Upper lobe of left lung (tissue), 6 donors: ENCODE results near the gene RBM28. TPM values are rescaled to one million over a fixed set of nuclear protein-coding genes. Genes with fewer than 3 reads are reported as not detected.

Experiments
- ATAC-seq, 2 donors: fragments of 200-7000 bp; cut with Tn5 transposase; one replicate each; pipeline ENCODE4 v1.9.1; 2022; ENCODE audit warnings: mild to moderate bottlenecking in 2 of 2, moderate library complexity in 2 of 2; ENCODE audit not compliant: low FRiP score in 2 of 2
- DNase-seq, 2 donors: peaks; one replicate each; pipeline ENCODE4 v3.0.0-alpha.2; 2019 to 2020
- H3K27ac ChIP-seq, 4 donors: fragments of 200-600 bp; sonication (generic); one replicate each; pipeline ENCODE4 v1.5.1; 2016 to 2019
- H3K27me3 ChIP-seq, 4 donors: fragments of 200-600 bp; sonication (generic); one replicate each; pipeline ENCODE4 v1.5.1; 2017 to 2019
- H3K36me3 ChIP-seq, 4 donors: fragments of 200-600 bp; sonication (generic); one replicate each; pipeline ENCODE4 v1.5.1; 2016 to 2019
- H3K4me1 ChIP-seq, 4 donors: fragments of 200-600 bp; sonication (generic); one replicate each; pipeline ENCODE4 v1.5.1; 2018 to 2019
- H3K4me3 ChIP-seq, 4 donors: fragments of 200-600 bp; sonication (generic); one replicate each; pipeline ENCODE4 v1.5.1; 2017 to 2019; ENCODE audit warnings: mild to moderate bottlenecking in 2 of 4, moderate library complexity in 1 of 4
- H3K9me3 ChIP-seq, 4 donors: fragments of 200-600 bp; sonication (generic); one replicate each; pipeline ENCODE4 v1.5.1; 2018 to 2019
- CTCF ChIP-seq, 6 experiments: fragments of 450-650 bp in 4 of 6; fragments of 200-600 bp in 2 of 6; sonication (generic) in 2 of 6; IDR thresholded peaks; one replicate each; pipeline ENCODE4 v1.5.1; 2016 to 2019; ENCODE audit warnings: antibody characterized with exemption in 6 of 6
- EP300 ChIP-seq, 4 donors: sonication (generic); formaldehyde crosslinking; IDR thresholded peaks; one replicate each; pipeline ENCODE4 v1.5.1; 2017; ENCODE audit warnings: antibody characterized with exemption in 4 of 4, control low read depth in 2 of 4
- POLR2A ChIP-seq, 4 donors: fragments of 450-650 bp; IDR thresholded peaks; one replicate each; pipeline ENCODE4 v1.5.1; 2016 to 2017; ENCODE audit warnings: antibody characterized with exemption in 4 of 4, mild to moderate bottlenecking in 2 of 4
- POLR2AphosphoS5 ChIP-seq, 2 donors: sonication (generic); formaldehyde crosslinking; IDR thresholded peaks; one replicate each; pipeline ENCODE4 v1.5.1; 2017; ENCODE audit warnings: antibody characterized with exemption in 2 of 2
- WGBS, 2 donors: methylation state at CpG; one replicate each; pipeline ENCODE4 v1.1.5; 2017 to 2018; 5-methylcytosine and 5-hydroxymethylcytosine counted together
- total RNA-seq, 6 donors: library from RNA; depleted of rRNA in 4 of 6; stranded (reverse); fragments of >200 nt in 4 of 6; gene quantifications; one replicate each; pipeline versions ENCODE4 v1.1.0 to v1.2.1, GENCODE V29; 2016 to 2021
- donor health status: DM: no; HTN: no; CAD: no; lungs with moderate emphysema.
- donor health status: DM: no; HTN: yes; CAD: no; lungs with severe emphysema.

The RBM28 gene
- total RNA-seq: 100 to 1,000 TPM in 1 of 6 donors, 10 to 100 TPM in 5; 20.1 to 108 (median 29.4) TPM

DNA sequence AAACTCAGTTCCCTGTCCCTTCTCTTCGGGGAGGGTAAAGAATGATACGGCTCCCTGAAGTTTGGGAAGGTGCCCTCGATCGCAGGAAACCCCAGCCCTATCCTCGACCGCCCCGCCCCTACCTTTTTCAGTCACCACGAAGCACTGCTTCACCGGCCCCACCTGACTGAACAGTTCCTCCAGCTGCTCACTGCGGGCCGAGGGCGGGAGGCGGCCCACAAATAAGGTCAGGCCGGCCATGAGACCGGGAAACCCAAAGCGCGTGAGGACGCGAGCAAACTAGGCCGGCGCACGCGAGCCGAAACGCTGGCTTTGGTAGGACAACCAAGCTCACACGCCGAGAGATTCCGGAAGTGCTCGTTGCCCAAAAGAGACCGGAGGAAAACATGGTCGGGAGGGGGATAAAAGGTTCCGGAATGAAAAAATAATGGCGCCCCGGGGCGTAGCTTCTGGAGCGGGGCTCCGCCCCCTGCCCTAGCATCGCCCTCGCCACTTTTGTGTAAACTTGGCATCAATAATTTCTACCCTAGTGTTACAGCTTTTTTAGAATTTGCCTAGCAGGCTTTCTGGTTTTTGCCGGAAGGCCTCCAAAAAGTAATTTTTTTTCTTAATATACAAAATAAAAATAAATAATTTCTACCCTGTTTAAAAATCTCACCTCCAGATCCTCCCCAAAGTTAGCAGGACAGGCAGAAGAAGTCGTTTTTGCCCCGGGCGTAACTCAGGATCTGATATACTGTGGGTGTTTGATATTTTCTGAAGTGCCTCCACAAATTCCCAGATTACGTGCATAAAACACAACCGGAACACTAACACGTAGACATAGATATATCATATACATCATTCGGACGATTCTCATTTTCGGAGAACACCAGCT is at the start of gene RBM28:
TSS of gene RBM28 (minus strand) at position 355 of the 877 bp plus-strand sequence. CDS start at position 240, 115 bp downstream.
- DNase-seq: peak; percentile 91 to 94
- peaks cover 13 to 25% (median 20%) of the 10 kb centered on the region in 4 donors for H3K4me1 ChIP-seq
- peak; percentile 96 to 98 for ATAC-seq
- peak within 1 kb of the TSS; percentile 81 to 85 (median 81) for H3K27ac ChIP-seq
- H3K27me3 ChIP-seq: no peaks in the 10 kb centered on the region
- peak within 1 kb of the TSS; percentile 56 to 95 (median 80) for H3K4me3 ChIP-seq
- WGBS, 2 donors: 19 to 26% methylated on average over 25 to 33 of the region's 49 CpGs
- TF ChIP-seq CTCF (IDR thresholded peaks at IDR 0.05): no peak
- TF ChIP-seq POLR2A (IDR thresholded peaks at IDR 0.05): peak in 2 of 4 donors; percentile 36 to 68
- TF ChIP-seq POLR2AphosphoS5 (IDR thresholded peaks at IDR 0.05): peak; percentile 72 to 86
- TF ChIP-seq EP300 (IDR thresholded peaks at IDR 0.05): no peak
- peaks cover 3 to 8% (median 7%) of the 10 kb centered on the region in 4 donors for H3K36me3 ChIP-seq
- H3K9me3 ChIP-seq: no peaks in the 10 kb centered on the region

- H3K4me3 ChIP-seq: no peak overlapping the region
- H3K4me1 ChIP-seq: peaks cover 0 to 4% (median 3%) of the 10 kb centered on the region in 4 donors
- ATAC-seq (no peak), DNase-seq (peak in 1 of 2 donors; percentile 64)
- peaks cover 0 to 2% (median 0%) of the 10 kb centered on the region in 4 donors for H3K27me3 ChIP-seq
- H3K9me3 ChIP-seq: no peaks in the 10 kb centered on the region
- peaks cover 9 to 63% (median 51%) of the 10 kb centered on the region in 4 donors for H3K36me3 ChIP-seq
- TF ChIP-seq CTCF (IDR thresholded peaks at IDR 0.05): no peak
- WGBS, 2 donors: 94 to 97% methylated on average over 12 to 18 of the region's 18 CpGs
- no peak overlapping the region for H3K27ac ChIP-seq
Observed at GRCh38 chr7:128392446-128393327, 49.0 kb upstream of the RBM28 start.

DNA sequence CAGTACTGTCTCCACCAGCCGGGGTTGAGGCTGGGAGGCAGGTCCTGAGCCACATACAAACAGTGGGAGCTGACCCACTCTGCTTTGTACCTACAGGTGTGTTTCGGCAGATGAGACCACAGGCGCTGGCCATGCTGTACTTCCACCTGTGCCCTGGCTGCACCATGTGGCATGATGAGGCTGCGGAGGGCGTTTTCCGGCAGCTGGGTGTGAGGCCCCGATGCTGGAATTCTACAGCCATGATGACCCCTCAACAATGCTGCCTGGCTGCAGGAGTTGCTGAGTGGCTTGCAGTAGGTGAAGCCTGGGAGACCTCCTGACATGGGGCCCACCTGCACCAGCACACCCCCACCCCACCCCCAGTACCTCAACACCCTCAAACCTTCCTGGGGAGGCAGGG is 48.1 kb upstream of the RBM28 start:
- Histone ChIP-seq H3K36me3 (peaks cover 9 to 54% (median 44%) of the 10 kb centered on the region in 4 donors), H3K27me3 (peaks cover 0 to 2% (median 0%) of the 10 kb centered on the region in 4 donors), H3K27ac (no peak overlapping the region), H3K4me1 (peaks cover 0 to 7% (median 6%) of the 10 kb centered on the region in 4 donors), H3K9me3 (no peaks in the 10 kb centered on the region), H3K4me3 (no peak overlapping the region)
- DNase-seq: peak in 1 of 2 donors; percentile 38
- 90 to 96% methylated on average over 7 of the region's 7 CpGs for WGBS, 2 donors
- no peak for ATAC-seq
- TF ChIP-seq EP300 (IDR thresholded peaks at IDR 0.05): no peak
- no peak for TF ChIP-seq POLR2A (IDR thresholded peaks at IDR 0.05)
- TF ChIP-seq CTCF (IDR thresholded peaks at IDR 0.05): no peak
- TF ChIP-seq POLR2AphosphoS5 (IDR thresholded peaks at IDR 0.05): no peak

GRCh38 chr7:128390871-128391565 is 47.3 kb upstream of the RBM28 start:
- Histone ChIP-seq H3K9me3 (no peaks in the 10 kb centered on the region), H3K4me1 (peaks cover 0 to 7% (median 6%) of the 10 kb centered on the region in 4 donors), H3K27me3 (peaks cover 0 to 2% (median 0%) of the 10 kb centered on the region in 4 donors), H3K4me3 (no peak overlapping the region), H3K27ac (no peak overlapping the region), H3K36me3 (peaks cover 9 to 46% (median 37%) of the 10 kb centered on the region in 4 donors)
- 70 to 79% methylated on average over 2 to 3 of the region's 3 CpGs for WGBS, 2 donors
- no peak for ATAC-seq
- TF ChIP-seq CTCF (IDR thresholded peaks at IDR 0.05) (no peak), POLR2A (IDR thresholded peaks at IDR 0.05) (no peak), EP300 (IDR thresholded peaks at IDR 0.05) (no peak), POLR2AphosphoS5 (IDR thresholded peaks at IDR 0.05) (no peak)
- no peak for DNase-seq
